ENCODE data around the gene NINL. TPM values are rescaled to one million over a fixed set of nuclear protein-coding genes. Genes with fewer than 3 reads are reported as not detected.
"Not testable (repeated sequence)": the region's sequence is repeated elsewhere in the genome, so short reads cannot be mapped to it uniquely, and the experiment has no call there.

The NINL gene
- total RNA-seq, 2 donors from 2014 or later, result 4.2 to 7.4 TPM

DNA sequence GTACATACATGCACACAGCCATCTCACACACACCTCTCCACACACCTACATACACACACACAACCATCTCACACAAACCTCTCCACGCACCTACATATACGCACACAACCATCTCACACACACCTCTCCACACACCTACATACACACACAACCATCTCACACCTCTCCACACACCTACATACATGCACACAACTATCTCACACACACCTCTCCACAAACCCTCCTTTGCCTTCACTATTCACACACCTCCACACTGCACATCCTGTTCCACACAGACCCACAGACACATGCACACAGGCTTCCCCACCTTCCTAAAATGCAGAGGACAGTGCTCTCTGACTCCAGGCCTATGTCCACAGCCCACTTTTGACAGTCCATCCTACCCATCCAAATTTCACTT is 16.3 kb upstream of the NINL start:
- DNase-seq (ENCODE audit: low spot score), result no peak
- intact Hi-C loops (cut with DNase I), result no loop called here

DNA sequence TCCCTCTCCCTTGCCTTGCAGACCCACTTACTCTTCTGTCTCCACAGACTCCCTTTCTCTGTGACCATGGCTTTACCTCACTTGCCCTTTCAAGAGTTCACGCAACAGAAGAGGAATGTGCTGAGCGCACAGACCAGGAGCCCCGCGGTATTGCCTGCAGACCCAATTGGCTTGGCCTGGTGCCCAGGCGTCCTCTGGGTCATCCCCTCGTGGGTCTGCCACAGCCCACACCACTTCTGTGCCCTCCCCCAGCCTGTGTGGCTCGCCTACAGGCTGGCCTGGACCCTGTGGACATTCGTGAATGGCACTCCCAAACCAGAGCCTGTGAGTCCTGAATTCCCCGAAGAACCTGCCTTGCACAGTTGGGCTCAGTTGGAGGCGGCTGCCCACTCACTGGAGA is 15.3 kb upstream of the NINL start:
- no peak for DNase-seq (ENCODE audit: low spot score)
- intact Hi-C loops (cut with DNase I), result no loop called here

DNA sequence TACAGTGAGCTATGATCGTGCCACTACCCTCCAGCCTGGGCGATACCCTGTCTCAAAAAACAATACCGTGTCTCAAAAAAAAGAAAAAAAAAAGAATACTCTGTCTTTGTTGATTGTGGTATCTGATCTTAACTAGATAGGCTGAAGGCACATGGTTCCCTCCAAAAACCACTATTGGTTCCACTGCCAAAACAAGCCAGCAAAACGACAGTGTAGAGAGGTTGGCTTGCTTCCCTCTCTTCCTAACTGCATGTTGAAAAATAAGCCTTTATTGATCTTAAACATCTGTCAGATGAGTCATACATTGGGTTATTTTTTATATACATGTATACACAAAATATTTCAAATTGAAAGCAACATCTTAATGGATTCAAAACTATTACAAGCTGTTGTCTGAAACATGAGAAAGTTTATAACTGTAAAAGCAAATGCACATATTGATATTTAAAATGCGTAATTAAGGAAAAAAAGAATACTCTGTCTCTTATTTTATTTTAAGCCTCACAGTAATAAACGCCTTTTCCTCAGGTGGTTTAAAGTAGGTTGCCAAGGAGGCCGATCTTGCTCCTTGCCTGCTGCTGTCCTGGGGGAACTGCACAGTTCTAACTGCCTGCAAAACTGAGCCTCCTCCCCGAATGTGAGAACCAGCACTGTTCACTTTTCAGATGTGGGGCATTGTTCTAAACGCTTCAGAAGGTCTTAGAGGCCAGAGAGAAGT is 7.0 kb upstream of the NINL start:
- no peak for DNase-seq (ENCODE audit: low spot score)
- intact Hi-C loops (cut with DNase I), result loop anchor here in 1 of 2 donors (5.0 kb wide), 1 partner anchor 1960 kb away; no protein-coding TSS in a partner anchor

DNA sequence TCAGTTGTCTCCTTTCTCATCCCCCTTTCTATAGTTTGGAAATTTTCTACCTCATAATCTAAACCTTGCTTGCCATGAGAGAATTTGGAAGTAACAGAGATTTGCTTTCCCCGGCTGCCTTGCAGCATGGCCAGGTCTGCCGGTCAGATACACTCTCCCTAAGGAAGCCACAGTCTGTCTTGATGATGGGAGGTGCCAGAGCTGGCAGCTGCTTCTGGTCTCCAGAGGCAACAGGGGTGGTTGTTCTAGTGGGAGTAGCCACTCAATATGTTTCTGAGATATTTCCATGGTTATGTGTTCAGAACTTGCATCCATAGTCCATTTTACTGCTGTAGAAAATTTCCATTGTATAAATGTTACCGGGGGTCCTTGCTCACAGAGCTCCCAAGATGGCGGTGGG is 5.4 kb upstream of the NINL start:
- intact Hi-C loops (cut with DNase I), result loop anchor here in 1 of 2 donors (5.0 kb wide), 1 partner anchor 1958 kb away; no protein-coding TSS in a partner anchor
- not testable (repeated sequence) for DNase-seq (ENCODE audit: low spot score)

DNA sequence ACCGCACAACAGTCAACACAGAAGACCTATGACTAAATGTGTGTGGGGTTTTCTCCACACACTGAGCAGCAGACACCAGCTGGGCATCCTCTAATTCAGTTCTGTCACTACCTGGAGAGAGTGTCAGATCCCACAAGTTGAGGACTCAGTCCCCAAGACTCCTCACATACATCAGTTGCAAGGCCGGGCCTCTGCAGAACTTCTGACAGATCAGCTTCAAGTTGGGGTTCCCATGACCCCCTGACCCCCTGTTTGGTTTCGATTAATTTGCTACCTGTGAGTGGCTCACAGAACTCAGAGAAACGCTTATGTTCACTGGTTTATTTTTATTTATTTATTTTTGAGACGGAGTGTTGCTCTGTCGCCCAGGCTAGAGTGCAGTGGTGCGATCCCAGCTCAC is 3.2 kb upstream of the NINL start:
- intact Hi-C loops (cut with DNase I), result no loop called here

DNA sequence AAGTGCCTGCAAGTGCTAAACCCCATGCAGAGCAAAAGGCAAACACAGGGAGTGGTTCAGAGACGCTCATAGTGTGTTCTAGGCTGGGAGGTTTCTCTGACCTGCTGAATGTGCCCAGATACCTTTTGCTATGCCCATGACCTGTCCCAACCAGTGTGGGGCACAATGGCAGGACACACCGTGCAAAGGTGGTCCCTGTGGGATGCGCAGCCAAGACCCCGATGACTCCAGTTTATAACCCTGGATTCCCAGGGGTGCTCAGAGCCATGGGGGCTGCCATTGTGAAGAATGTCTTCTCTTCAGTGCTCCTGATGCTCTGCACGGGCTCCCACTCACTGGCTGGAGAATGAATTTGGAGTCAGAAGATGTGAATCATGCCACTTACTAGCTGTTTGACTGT is 2.2 kb upstream of the NINL start:
- no peak for DNase-seq (ENCODE audit: low spot score)
- intact Hi-C loops (cut with DNase I), result no loop called here

More for the DNA sequence above, 3.2 kb upstream of the NINL start:
- DNase-seq (ENCODE audit: low spot score), result no peak

DNA sequence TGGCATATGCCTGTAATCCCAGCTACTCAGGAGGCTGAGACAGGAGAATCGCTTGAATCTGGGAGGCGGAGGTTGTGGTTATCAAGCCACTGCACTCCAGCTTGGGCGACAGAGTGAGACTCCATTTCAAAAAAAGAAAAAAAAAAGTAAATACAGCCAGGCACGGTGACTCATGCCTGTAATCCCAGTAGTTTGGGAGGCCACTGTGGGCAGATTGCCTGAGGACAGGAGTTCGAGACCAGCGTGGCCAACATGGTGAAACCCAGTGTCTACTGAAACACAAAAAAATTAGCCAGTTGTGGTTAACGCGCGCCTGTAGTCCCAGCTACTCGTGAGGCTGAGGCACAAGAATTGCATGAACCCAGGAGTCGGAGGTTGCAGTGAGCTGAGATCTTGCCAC is 1.5 kb upstream of the NINL start:
- intact Hi-C loops (cut with DNase I), result no loop called here
- no peak for DNase-seq (ENCODE audit: low spot score)

DNA sequence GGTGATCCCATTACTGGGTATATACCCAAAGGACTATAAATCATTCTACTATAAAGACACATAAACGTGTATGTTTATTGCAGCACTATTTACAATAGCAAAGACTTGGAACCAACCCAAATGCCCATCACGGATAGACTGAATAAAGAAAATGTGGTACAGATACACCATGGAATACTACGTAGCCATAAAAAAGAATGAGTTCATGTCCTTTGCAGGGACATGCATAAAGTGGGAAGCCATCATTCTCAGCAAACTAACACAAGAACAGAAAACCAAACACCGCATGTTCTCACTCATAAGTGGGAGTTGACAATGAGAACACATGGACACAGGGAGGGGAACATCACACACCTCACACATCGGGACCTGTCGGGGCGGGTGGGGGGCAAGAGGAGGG is 1.7 kb downstream of the NINL start:
- DNase-seq (ENCODE audit: low spot score); intact Hi-C loops (cut with DNase I): not testable (repeated sequence)

DNA sequence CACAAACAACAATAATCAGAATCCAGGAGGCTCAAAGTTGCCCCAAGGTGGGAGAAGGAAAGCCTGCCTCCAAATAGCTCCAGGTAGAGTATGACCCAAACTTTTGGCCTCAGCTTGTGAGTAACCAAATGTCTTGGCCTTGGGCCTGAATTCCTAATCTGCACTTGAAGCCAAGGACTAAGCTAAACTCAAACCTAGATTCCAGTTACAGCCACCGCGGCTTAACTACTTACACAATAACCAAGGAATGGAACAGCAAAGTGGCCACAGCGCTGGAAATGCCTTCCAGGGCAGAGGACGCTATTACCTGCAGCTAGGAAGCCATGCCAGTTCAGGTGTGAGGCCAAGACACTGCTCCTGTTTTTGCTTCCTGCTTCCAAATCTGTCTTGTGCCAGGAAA is 4.6 kb downstream of the NINL start:
- no peak for DNase-seq (ENCODE audit: low spot score)
- intact Hi-C loops (cut with DNase I), result no loop called here

DNA sequence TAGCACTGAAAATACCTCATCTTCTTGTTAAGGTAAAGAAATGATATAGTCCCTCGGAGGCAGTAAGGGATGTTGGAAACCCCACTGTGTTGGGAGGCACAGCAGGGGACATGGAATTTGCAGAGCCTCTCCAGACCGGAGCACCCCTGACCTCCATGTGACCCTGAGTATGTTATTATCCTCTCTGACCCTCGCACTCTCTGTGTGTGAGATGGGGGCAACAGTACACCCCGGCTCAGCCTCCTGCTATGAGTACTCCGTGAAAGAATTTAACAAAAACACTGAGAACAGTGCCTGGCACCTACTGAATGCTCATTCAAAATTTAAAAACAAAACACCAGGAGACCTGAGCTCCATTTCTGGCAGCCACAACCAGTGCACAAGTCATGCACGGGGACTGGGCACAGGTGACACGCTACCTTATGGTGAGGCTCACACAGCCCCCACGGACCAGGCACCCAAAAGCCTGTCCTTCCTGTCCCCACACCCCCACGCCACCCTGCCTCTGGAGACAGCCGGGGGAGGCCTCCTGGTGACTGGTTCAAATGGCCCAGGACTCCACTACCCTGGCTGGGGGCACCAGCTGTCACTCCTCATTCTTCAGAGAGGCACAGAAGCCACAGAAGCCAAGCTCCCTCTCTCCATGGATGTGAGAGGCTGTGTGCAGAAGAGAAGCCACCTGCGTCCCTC is 6.1 kb downstream of the NINL start:
- DNase-seq (ENCODE audit: low spot score), result no peak
- intact Hi-C loops (cut with DNase I), result no loop called here

DNA sequence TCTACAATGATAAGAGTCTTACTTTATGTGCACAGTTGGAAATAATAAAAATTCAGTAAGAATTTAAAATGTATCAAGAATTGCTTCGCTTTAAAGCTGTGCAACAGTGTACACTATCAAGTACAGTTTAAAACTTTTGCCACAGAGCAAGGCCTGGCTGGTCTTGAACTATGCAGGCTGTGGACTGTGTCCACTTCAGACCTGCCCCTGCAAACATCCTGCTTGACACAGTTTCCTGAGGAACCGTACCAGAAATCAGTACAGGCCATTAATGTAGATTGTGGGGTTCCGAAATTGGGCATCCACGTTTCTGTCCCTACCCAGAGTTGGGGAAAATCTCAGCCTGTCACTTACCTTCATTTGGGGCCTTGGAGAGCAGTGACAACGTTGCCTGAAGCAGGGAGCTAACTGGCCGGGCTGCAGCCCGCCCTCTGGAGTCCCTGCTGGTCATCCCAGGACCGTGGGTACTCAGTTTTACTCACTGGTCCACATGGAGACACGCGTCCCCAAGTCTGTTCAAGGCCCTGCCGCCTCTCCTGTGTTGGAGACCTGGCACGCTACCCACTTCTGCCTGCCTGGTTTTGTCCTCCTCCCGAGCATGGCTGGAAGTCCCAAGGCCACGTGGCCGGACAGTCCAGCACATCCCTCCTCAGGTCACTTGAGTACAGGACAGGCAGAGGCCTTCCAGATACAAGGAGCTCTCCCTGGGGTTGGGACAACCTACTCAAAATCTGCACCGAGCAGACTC is 8.4 kb downstream of the NINL start:
- intact Hi-C loops (cut with DNase I), result no loop called here
- peak; percentile 50 for DNase-seq (ENCODE audit: low spot score)

DNA sequence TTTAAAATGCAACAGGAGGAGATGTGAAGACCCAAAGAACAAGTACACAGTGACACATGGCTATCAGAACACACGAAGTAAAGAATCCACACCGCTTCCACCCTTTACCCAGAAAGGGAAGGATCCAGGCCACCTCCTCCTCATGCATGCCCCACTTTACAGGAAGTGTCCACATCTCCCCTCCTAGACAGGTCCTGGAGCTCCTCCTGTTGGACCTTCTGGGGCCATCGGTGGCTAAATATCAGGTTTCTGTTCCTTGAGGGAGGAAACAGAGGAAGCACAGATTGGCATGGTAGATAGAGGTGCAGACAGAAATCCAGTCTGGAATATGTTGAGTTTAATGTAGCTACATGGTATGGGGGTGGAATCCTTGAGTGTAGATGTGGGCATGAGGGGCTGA is 10.9 kb downstream of the NINL start:
- intact Hi-C loops (cut with DNase I), result no loop called here
- DNase-seq (ENCODE audit: low spot score), result no peak

DNA sequence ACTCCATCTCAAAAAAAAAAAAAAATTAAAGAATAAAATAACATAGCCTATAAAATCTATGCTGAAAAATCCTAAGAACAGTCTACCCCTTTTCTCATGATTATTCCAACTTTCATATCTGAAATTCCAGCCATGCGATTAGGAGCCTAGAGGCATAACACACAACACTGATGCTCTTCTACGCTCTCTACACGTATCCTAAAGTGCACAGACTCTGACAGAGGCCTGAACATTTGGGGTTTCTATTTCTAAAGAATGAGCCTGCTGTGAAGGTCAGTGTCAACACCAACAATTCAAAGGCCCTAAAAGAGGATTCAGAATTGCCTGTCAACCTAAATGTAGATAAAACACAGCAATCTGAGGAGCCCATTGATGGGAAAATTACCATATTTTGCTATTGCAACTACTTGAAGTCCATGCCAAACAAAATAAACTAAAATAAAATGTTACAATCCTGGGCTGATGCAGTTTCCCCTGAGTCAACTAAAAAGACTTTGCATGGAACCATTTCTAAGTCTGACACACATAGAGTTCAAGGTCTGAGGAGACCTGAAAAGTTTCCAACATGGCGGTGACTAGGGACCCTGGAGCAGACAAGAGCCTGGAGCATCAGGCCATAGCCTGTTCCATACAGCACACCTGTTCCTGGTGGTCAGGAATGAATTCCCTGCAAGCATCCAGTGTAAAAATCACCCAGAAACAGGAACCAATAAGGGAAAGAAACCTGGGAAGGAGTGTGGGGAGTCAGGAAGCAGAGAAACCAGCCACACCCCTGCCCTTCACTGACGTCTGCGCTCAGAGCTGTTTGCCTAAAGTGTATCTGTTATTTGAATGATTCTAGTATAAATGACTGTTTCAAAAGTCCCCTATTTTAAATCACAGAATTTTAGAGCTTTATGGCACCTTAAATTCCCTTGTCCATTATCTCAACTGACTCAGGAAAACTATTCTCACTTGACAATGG is 11.8 kb downstream of the NINL start:
- no peak for DNase-seq (ENCODE audit: low spot score)
- intact Hi-C loops (cut with DNase I), result no loop called here

DNA sequence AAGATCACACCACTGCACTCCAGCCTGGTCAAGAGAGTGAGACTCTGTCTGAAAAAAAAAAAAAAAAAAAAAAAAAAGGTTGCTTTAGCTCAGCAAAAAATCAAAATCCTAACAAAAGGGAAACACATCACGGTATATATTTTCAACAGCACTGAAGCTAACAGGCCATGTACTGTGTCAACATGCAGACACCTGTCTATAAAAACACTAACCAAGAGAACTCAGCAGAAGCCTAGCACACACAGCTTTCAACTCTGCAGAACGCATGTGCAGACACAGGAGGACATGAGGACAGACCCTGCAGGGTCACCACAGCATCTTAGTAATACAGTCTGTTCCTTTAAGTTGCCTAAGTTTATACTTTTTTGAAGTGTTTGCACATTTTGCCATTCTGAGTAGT is 13.5 kb downstream of the NINL start:
- no peak for DNase-seq (ENCODE audit: low spot score)
- intact Hi-C loops (cut with DNase I), result no loop called here

DNA sequence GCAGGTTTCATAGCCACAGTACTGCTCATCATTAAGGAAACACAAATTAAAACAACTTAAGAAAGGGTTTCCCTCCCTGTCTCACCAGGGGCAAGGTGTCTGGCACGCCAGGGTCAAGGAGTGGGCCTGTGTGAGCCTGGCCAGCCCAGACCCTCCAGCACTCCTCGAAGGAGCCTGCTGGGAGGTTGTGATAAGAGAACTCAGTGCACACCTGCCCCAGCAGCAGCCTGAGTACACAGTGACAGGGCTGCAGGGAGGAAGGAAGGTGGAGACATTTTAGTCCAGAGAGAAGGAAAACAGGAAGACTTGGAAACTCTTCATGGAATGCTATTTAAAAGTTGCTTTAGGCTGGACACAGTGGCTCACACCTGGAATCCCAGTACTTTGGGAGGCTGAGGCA is 14.1 kb downstream of the NINL start:
- intact Hi-C loops (cut with DNase I), result no loop called here
- no peak for DNase-seq (ENCODE audit: low spot score)

DNA sequence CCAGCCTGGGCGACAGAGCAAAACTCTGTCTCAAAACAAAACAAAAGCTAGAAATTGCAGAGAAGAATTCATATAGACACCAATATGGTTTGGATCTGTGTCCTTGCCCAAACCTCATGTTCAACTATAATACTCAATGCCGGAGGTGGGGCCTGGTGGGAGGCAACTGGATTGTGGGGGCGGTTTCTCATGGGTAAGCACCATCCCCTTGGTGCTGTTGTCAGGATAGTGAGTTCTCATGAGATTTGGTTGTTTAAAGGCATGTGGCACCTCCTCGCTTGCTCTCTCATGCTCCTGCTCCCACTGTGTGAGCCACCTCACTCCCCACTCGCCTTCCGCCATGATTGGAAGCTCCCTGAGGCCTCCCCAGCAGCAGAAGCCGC is 15.2 kb downstream of the NINL start:
- intact Hi-C loops (cut with DNase I), result no loop called here
- DNase-seq (ENCODE audit: low spot score), result no peak

DNA sequence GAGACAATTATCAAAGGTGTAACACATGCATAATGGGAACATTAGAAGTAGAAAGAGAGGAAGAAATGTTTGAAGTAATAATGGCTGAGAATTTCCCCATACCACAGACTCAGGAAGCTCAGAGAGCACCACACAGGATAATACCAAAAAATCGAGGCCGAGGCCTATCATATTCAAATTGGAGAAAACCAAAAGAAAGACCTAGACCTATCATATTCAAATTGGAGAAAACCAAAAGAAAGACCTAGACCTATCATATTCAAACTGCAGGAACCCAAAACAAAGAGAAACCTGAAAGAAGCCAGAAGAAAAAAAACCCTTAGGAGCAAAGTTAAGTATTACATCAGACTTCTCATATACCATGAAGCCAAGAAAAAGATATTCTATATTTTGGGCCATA is 18.0 kb downstream of the NINL start:
- DNase-seq (ENCODE audit: low spot score), result no peak
- intact Hi-C loops (cut with DNase I), result no loop called here

DNA sequence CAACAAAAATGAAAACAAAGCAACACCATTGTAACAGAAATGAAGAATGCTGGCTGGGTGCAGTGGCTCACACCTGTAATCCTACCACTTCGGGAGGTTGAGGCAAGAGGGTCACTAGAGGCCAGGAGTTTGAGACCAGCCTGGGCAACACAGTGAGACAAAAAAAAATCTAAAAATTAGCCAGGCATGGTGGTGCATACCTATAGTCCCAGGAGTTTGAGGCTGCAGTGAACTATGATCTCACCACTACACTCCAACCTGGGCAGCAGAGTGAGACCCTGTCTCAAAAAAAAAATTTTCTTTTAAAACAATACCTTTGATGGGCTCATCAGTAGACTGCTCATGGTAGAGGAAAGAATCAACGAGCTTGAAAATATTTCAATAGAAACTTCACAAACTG is 18.5 kb downstream of the NINL start:
- DNase-seq (ENCODE audit: low spot score), result no peak
- intact Hi-C loops (cut with DNase I), result no loop called here

DNA sequence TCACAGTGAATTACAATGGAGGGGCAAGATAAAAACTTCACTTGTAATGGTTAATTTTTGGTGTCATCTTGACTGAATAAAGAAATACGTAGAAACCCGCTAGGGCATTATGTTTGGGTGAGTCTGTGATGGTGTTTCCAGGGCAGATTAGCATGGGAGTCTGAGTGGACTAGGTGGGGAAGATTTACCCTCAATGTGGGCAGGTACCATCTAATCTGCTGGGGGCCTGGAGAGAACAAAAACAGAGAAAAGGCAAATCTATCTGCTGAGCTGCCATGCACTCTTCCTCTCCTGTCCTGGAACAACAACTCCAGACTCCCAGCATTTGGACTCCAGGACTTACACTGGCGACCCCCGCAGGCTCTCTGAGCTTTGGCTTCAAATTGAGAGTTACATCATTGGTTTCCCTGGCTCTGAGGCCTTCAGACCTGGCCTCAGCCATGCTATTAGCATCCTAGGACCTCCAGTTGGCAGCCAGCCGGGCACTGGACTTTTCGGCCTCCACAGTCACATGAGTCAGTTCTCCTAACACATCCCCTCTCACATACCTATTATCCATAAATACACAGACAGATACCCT is 19.7 kb downstream of the NINL start:
- intact Hi-C loops (cut with DNase I), result no loop called here

More for the DNA sequence above, 19.7 kb downstream of the NINL start:
- DNase-seq (ENCODE audit: low spot score), result no peak
